Thyroid gland (tissue), 4 donors: ENCODE data around the gene RIMKLB.
A peak's percentile ranks its signal among the peaks of the same experiment; 100 is the strongest.

ENCODE experiments used
- CTCF ChIP-seq, 6 experiments: fragments of 200-600 bp in 3 of 6; fragments of 450-650 bp in 3 of 6; sonication (generic) in 3 of 6; IDR thresholded peaks; one replicate each; pipeline ENCODE4 v1.5.1; 2016 to 2019; ENCODE audit warnings: antibody characterized with exemption in 6 of 6, mild to moderate bottlenecking in 2 of 6, inconsistent platforms in 1 of 6, moderate library complexity in 1 of 6
- POLR2A ChIP-seq, 2 donors: fragments of 450-650 bp; IDR thresholded peaks; one replicate each; pipeline ENCODE4 v1.6.1; 2017; ENCODE audit warnings: antibody characterized with exemption in 2 of 2, mild to moderate bottlenecking in 2 of 2, moderate library complexity in 1 of 2

GRCh38 chr12:8692573-8692972 is 5.2 kb upstream of the RIMKLB start:
- TF ChIP-seq CTCF (IDR thresholded peaks at IDR 0.05): no peak
- peak in 1 of 2 donors; percentile 35 for TF ChIP-seq POLR2A (IDR thresholded peaks at IDR 0.05)
